SU-DHL-6 (cell line): ENCODE data around the gene FOXO3.

Source experiments
- CTCF ChIP-seq: fragments of 200-600 bp; sonication (generic); IDR thresholded peaks from one replicate; pipeline ENCODE4 v1.5.1; 2017; ENCODE audit warnings: antibody characterized with exemption, mild to moderate bottlenecking, low read length, moderate library complexity; ENCODE audit not compliant: insufficient read depth, poor library complexity, severe bottlenecking
- EZH2phosphoT487 ChIP-seq: fragments of 200-600 bp; sonication (generic), shearing (Covaris generic); conservative IDR thresholded peaks from 2 replicates; pipeline ENCODE4 v1.6.1; 2018; ENCODE audit warnings: mild to moderate bottlenecking, antibody characterized with exemption, low read length, moderate library complexity, mixed read lengths

GRCh38 chr6:108566406-108566805 is 5.7 kb downstream of the FOXO3 start:
- no peak for TF ChIP-seq CTCF
- TF ChIP-seq EZH2phosphoT487: no peak
